GM23338 (cell line): Measurements from ENCODE around the gene SLC6A3. TPM values are rescaled to one million over a fixed set of nuclear protein-coding genes. Genes with fewer than 3 reads are reported as not detected.

Experiments used
- JUNB ChIP-seq: IDR thresholded peaks from one replicate; pipeline ENCODE4 v1.6.1; 2016; ENCODE audit warnings: antibody characterized with exemption; ENCODE audit not compliant: unreplicated experiment
- NANOG ChIP-seq: IDR thresholded peaks from 2 replicates; pipeline ENCODE4 v1.6.1; 2016; ENCODE audit warnings: antibody characterized with exemption, borderline replicate concordance
- POLR2AphosphoS5 ChIP-seq: IDR thresholded peaks from 2 replicates; pipeline ENCODE4 v1.6.1; 2016; ENCODE audit warnings: antibody characterized with exemption, low read depth
- ZNF114 ChIP-seq: fragments of 250-450 bp; sonication (Bioruptor Pico); IDR thresholded peaks from 2 replicates; pipeline ENCODE4 v1.5.0; 2020; ENCODE audit warnings: mild to moderate bottlenecking, moderate library complexity
- polyA plus RNA-seq: library from polyadenylated mRNA; unstranded; fragments of >200 nt; fragmentation: Nextera tagmentation; extraction: Ambion mirVana; gene quantifications from 2 replicates; pipeline ENCODE4 v1.2.1, GENCODE V29; 2016
- total RNA-seq: library from RNA; depleted of rRNA; stranded (reverse); fragments of >200 nt; shearing (Covaris generic); gene quantifications from 2 replicates; pipeline ENCODE4 v1.2.3, GENCODE V29; 2014
- TF ChIP-seq, protein P1 (sequence below): fragments of 250-450 bp; sonication (Bioruptor Pico); IDR thresholded peaks from 2 replicates; pipeline ENCODE4 v1.5.0; 2020; ENCODE audit warnings: mild to moderate bottlenecking, moderate library complexity
- TF ChIP-seq, protein P2 (sequence below), 2 experiments: fragments of 200-600 bp in 1 of 2; sonication (generic) in 1 of 2; conservative IDR thresholded peaks; 2 replicates each; pipeline versions ENCODE4 v1.5.1 to v1.6.1; 2016 to 2017; ENCODE audit warnings: antibody characterized with exemption in 2 of 2, low read depth in 2 of 2, mild to moderate bottlenecking in 2 of 2, moderate library complexity in 1 of 2
- TF ChIP-seq, protein P3 (sequence below): IDR thresholded peaks from 2 replicates; pipeline ENCODE4 v1.6.1; 2016; ENCODE audit warnings: antibody characterized with exemption
- TF ChIP-seq, protein P4 (sequence below): IDR thresholded peaks from one replicate; pipeline ENCODE4 v1.6.1; 2018; ENCODE audit warnings: antibody characterized with exemption; ENCODE audit not compliant: unreplicated experiment

Gene SLC6A3
- total and polyA plus RNA-seq, 2 experiments from 2014 or later: 0.76 to 1.0 TPM

DNA sequence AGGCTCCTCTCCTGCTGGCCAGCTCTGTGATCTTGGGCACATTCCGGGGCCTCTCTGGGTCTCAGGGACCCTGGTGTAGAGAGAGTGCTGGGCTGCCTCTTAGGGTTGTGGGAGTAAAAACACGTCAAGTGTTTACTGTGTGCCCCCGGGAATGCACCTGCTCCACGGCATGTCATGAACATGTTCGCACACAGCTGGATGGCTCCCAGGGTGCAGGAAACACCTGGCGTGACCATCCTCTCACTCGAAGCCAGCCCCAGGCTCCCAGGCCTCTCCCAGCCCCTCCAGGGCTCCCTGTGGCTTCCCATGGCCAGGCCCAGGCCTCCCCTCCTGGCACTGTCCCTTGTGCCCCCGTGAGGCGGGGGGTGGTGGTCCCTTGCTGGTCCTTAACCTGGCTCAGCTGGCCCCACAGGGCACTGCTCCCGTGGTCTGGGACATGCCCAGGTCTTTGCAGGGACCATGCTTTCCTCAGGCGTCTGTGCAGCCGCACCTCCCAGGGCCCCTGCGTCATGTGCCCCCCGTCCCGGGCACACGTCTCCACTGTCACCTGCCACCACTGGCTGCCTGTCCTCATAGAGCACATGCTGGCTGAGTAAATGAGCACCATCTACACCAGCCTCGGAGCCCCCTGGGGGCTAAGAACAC lies 44.9 kb downstream of the SLC6A3 start (continued):
- TF ChIP-seq, protein P1, sequence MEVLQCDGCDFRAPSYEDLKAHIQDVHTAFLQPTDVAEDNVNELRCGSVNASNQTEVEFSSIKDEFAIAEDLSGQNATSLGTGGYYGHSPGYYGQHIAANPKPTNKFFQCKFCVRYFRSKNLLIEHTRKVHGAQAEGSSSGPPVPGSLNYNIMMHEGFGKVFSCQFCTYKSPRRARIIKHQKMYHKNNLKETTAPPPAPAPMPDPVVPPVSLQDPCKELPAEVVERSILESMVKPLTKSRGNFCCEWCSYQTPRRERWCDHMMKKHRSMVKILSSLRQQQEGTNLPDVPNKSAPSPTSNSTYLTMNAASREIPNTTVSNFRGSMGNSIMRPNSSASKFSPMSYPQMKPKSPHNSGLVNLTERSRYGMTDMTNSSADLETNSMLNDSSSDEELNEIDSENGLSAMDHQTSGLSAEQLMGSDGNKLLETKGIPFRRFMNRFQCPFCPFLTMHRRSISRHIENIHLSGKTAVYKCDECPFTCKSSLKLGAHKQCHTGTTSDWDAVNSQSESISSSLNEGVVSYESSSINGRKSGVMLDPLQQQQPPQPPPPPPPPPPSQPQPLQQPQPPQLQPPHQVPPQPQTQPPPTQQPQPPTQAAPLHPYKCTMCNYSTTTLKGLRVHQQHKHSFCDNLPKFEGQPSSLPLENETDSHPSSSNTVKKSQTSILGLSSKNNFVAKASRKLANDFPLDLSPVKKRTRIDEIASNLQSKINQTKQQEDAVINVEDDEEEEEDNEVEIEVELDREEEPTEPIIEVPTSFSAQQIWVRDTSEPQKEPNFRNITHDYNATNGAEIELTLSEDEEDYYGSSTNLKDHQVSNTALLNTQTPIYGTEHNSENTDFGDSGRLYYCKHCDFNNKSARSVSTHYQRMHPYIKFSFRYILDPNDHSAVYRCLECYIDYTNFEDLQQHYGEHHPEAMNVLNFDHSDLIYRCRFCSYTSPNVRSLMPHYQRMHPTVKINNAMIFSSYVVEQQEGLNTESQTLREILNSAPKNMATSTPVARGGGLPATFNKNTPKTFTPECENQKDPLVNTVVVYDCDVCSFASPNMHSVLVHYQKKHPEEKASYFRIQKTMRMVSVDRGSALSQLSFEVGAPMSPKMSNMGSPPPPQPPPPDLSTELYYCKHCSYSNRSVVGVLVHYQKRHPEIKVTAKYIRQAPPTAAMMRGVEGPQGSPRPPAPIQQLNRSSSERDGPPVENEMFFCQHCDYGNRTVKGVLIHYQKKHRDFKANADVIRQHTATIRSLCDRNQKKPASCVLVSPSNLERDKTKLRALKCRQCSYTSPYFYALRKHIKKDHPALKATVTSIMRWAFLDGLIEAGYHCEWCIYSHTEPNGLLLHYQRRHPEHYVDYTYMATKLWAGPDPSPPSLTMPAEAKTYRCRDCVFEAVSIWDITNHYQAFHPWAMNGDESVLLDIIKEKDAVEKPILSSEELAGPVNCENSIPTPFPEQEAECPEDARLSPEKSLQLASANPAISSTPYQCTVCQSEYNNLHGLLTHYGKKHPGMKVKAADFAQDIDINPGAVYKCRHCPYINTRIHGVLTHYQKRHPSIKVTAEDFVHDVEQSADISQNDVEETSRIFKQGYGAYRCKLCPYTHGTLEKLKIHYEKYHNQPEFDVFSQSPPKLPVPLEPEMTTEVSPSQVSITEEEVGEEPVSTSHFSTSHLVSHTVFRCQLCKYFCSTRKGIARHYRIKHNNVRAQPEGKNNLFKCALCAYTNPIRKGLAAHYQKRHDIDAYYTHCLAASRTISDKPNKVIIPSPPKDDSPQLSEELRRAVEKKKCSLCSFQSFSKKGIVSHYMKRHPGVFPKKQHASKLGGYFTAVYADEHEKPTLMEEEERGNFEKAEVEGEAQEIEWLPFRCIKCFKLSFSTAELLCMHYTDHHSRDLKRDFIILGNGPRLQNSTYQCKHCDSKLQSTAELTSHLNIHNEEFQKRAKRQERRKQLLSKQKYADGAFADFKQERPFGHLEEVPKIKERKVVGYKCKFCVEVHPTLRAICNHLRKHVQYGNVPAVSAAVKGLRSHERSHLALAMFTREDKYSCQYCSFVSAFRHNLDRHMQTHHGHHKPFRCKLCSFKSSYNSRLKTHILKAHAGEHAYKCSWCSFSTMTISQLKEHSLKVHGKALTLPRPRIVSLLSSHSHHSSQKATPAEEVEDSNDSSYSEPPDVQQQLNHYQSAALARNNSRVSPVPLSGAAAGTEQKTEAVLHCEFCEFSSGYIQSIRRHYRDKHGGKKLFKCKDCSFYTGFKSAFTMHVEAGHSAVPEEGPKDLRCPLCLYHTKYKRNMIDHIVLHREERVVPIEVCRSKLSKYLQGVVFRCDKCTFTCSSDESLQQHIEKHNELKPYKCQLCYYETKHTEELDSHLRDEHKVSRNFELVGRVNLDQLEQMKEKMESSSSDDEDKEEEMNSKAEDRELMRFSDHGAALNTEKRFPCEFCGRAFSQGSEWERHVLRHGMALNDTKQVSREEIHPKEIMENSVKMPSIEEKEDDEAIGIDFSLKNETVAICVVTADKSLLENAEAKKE (CRISPR knock-in tag): no peak
- TF ChIP-seq, protein P2, sequence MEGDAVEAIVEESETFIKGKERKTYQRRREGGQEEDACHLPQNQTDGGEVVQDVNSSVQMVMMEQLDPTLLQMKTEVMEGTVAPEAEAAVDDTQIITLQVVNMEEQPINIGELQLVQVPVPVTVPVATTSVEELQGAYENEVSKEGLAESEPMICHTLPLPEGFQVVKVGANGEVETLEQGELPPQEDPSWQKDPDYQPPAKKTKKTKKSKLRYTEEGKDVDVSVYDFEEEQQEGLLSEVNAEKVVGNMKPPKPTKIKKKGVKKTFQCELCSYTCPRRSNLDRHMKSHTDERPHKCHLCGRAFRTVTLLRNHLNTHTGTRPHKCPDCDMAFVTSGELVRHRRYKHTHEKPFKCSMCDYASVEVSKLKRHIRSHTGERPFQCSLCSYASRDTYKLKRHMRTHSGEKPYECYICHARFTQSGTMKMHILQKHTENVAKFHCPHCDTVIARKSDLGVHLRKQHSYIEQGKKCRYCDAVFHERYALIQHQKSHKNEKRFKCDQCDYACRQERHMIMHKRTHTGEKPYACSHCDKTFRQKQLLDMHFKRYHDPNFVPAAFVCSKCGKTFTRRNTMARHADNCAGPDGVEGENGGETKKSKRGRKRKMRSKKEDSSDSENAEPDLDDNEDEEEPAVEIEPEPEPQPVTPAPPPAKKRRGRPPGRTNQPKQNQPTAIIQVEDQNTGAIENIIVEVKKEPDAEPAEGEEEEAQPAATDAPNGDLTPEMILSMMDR (conservative IDR thresholded peaks at IDR 0.05; ENCODE audit: low read depth in 2 of 2): no peak
- no peak for TF ChIP-seq POLR2AphosphoS5
- TF ChIP-seq, protein P3, sequence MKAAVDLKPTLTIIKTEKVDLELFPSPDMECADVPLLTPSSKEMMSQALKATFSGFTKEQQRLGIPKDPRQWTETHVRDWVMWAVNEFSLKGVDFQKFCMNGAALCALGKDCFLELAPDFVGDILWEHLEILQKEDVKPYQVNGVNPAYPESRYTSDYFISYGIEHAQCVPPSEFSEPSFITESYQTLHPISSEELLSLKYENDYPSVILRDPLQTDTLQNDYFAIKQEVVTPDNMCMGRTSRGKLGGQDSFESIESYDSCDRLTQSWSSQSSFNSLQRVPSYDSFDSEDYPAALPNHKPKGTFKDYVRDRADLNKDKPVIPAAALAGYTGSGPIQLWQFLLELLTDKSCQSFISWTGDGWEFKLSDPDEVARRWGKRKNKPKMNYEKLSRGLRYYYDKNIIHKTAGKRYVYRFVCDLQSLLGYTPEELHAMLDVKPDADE: no peak
- TF ChIP-seq JUNB: no peak
- TF ChIP-seq ZNF114 (CRISPR knock-in tag): no peak
- TF ChIP-seq, protein P4, sequence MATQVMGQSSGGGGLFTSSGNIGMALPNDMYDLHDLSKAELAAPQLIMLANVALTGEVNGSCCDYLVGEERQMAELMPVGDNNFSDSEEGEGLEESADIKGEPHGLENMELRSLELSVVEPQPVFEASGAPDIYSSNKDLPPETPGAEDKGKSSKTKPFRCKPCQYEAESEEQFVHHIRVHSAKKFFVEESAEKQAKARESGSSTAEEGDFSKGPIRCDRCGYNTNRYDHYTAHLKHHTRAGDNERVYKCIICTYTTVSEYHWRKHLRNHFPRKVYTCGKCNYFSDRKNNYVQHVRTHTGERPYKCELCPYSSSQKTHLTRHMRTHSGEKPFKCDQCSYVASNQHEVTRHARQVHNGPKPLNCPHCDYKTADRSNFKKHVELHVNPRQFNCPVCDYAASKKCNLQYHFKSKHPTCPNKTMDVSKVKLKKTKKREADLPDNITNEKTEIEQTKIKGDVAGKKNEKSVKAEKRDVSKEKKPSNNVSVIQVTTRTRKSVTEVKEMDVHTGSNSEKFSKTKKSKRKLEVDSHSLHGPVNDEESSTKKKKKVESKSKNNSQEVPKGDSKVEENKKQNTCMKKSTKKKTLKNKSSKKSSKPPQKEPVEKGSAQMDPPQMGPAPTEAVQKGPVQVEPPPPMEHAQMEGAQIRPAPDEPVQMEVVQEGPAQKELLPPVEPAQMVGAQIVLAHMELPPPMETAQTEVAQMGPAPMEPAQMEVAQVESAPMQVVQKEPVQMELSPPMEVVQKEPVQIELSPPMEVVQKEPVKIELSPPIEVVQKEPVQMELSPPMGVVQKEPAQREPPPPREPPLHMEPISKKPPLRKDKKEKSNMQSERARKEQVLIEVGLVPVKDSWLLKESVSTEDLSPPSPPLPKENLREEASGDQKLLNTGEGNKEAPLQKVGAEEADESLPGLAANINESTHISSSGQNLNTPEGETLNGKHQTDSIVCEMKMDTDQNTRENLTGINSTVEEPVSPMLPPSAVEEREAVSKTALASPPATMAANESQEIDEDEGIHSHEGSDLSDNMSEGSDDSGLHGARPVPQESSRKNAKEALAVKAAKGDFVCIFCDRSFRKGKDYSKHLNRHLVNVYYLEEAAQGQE: no peak
- TF ChIP-seq NANOG: no peak
